ENCODE measurements around the gene TRAM2.

The TRAM2 gene

DNA sequence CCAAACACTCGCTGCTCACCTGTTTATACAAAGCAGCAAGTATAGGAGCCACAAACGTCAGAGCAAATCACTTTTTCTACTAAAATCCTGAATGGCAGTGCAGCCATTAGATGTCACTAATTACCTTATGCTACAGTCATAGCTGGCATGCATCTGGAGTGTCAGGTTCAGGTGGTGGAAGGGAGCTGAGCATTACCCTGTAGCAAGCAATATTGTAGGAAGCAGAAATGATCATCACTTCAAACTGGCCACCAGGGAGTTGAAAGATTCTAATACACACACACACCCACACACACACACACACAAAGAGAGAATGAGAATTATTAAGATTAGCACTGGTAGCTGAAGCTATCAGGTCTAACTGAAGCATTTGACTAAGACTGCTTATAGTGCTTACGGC, 80.9 kb downstream of the TRAM2 start:
- no peak for TF ChIP-seq EZH2phosphoT487 (conservative IDR thresholded peaks at IDR 0.05; ENCODE audit: low read length)
- no peak for TF ChIP-seq CTCF (IDR thresholded peaks at IDR 0.05; ENCODE audit: insufficient read depth, low read length, poor library complexity, severe bottlenecking)
- Histone ChIP-seq H3K27ac (ENCODE audit: low read depth, low read length) (no peak overlapping the region), H3K79me2 (ENCODE audit: insufficient read depth, low read length) (no peaks in the 10 kb centered on the region), H3K9ac (ENCODE audit: low read length) (no peak overlapping the region), H3K4me2 (ENCODE audit: low read depth, low read length, poor library complexity, severe bottlenecking) (no peak overlapping the region), H3K27me3 (ENCODE audit: low read length) (no peaks in the 10 kb centered on the region), H4K20me1 (ENCODE audit: low read depth, low read length) (no peaks in the 10 kb centered on the region), H3K36me3 (ENCODE audit: low read length) (no peaks in the 10 kb centered on the region), H3K9me3 (ENCODE audit: insufficient read depth, low read length) (no peaks in the 10 kb centered on the region), H2AFZ (ENCODE audit: low read depth, low read length, severe bottlenecking) (no peak overlapping the region), H3K9me2 (replicated peaks; ENCODE audit: insufficient read depth, low read length) (no peaks in the 10 kb centered on the region), H3K4me3 (ENCODE audit: insufficient read depth, low read length, poor library complexity, severe bottlenecking) (no peak overlapping the region), H3F3A (ENCODE audit: insufficient read depth) (peaks cover 18% of the 10 kb centered on the region)

DNA sequence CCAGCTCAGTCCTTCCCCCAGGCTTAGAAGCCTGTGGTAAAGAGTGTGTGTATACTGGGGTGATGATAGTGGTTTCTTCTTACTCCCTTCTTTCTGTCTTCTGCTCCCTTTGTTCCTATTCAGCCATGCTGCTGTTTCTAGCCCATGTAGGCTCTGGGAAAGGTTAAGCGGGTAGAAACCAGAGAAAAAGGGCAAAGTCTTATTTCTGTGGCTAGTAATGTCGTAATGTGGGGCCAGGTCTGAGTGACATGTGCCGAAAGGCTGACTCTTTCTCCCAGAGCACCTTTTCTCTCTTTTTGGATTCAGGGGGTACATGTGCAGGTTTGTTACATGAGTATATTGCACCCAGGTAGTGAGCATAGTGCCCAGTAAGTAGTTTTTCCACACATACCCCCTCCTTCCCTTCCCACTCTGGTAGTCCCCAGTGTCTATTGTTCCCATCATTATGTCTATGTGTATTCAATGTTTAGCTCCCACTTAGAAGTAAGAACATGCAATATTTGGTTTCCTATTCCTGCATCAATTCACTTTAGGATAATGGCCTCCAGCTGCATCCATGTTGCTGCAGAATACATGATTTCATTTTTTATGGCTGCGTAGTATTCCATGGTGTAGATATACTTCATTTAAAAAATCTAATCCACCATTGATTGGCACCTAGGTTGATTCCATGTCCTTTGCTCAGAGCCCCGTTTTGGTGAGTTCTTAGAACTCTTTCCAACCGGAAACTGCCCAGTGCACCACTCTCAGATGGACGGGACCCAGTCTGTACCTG, 82.4 kb downstream of the TRAM2 start:
- Histone ChIP-seq H4K20me1 (ENCODE audit: low read depth, low read length) (no peaks in the 10 kb centered on the region), H2AFZ (ENCODE audit: low read depth, low read length, severe bottlenecking) (no peak overlapping the region), H3K27ac (ENCODE audit: low read depth, low read length) (no peak overlapping the region), H3K9me2 (replicated peaks; ENCODE audit: insufficient read depth, low read length) (no peaks in the 10 kb centered on the region), H3K36me3 (ENCODE audit: low read length) (no peaks in the 10 kb centered on the region), H3K27me3 (ENCODE audit: low read length) (no peaks in the 10 kb centered on the region), H3K79me2 (ENCODE audit: insufficient read depth, low read length) (no peaks in the 10 kb centered on the region), H3F3A (ENCODE audit: insufficient read depth) (peaks cover 18% of the 10 kb centered on the region), H3K9ac (ENCODE audit: low read length) (no peak overlapping the region), H3K4me2 (ENCODE audit: low read depth, low read length, poor library complexity, severe bottlenecking) (no peak overlapping the region), H3K9me3 (ENCODE audit: insufficient read depth, low read length) (no peaks in the 10 kb centered on the region), H3K4me3 (ENCODE audit: insufficient read depth, low read length, poor library complexity, severe bottlenecking) (no peak overlapping the region)
- TF ChIP-seq EZH2phosphoT487 (conservative IDR thresholded peaks at IDR 0.05; ENCODE audit: low read length) = no peak
- no peak for TF ChIP-seq CTCF (IDR thresholded peaks at IDR 0.05; ENCODE audit: insufficient read depth, low read length, poor library complexity, severe bottlenecking)

GRCh38 chr6:52493669-52494068, 83.2 kb downstream of the TRAM2 start:
- Histone ChIP-seq H4K20me1 (ENCODE audit: low read depth, low read length) (no peaks in the 10 kb centered on the region), H3K9ac (ENCODE audit: low read length) (no peak overlapping the region), H3K9me2 (replicated peaks; ENCODE audit: insufficient read depth, low read length) (no peaks in the 10 kb centered on the region), H3K9me3 (ENCODE audit: insufficient read depth, low read length) (no peaks in the 10 kb centered on the region), H3K79me2 (ENCODE audit: insufficient read depth, low read length) (no peaks in the 10 kb centered on the region), H3K36me3 (ENCODE audit: low read length) (no peaks in the 10 kb centered on the region), H3K4me3 (ENCODE audit: insufficient read depth, low read length, poor library complexity, severe bottlenecking) (no peak overlapping the region), H3F3A (ENCODE audit: insufficient read depth) (peaks cover 11% of the 10 kb centered on the region), H3K4me2 (ENCODE audit: low read depth, low read length, poor library complexity, severe bottlenecking) (no peak overlapping the region), H2AFZ (ENCODE audit: low read depth, low read length, severe bottlenecking) (no peak overlapping the region), H3K27me3 (ENCODE audit: low read length) (no peaks in the 10 kb centered on the region), H3K27ac (ENCODE audit: low read depth, low read length) (no peak overlapping the region)
- TF ChIP-seq EZH2phosphoT487 (conservative IDR thresholded peaks at IDR 0.05; ENCODE audit: low read length) (no peak), CTCF (IDR thresholded peaks at IDR 0.05; ENCODE audit: insufficient read depth, low read length, poor library complexity, severe bottlenecking) (no peak)
